H1 (cell line): Measurements from ENCODE around the gene MARS1. TPM values are rescaled to one million over a fixed set of nuclear protein-coding genes. Genes with fewer than 3 reads are reported as not detected.

Experiments used
- BRCA1 ChIP-seq: IDR thresholded peaks from 2 replicates; pipeline ENCODE4 v1.6.1; 2012; ENCODE audit warnings: low read depth, low read length, improper control_type of control experiment
- CBX8 ChIP-seq: fragments of 300-800, 300-1000 bp; sonication (generic); IDR thresholded peaks from 2 replicates; pipeline ENCODE4 v1.7.1; 2016; ENCODE audit warnings: low read depth, low read length, borderline replicate concordance
- CHD7 ChIP-seq: fragments of 300-600 bp; sonication (generic); IDR thresholded peaks from 2 replicates; pipeline ENCODE4 v1.7.1; 2012; ENCODE audit warnings: low read length, moderate library complexity, mild to moderate bottlenecking, inconsistent platforms; ENCODE audit not compliant: insufficient replicate concordance
- EGR1 ChIP-seq: IDR thresholded peaks from 2 replicates; pipeline ENCODE4 v1.6.1; 2011; ENCODE audit warnings: low read depth, low read length, borderline replicate concordance
- MAFK ChIP-seq: IDR thresholded peaks from 2 replicates; pipeline ENCODE4 v1.6.1; 2012; ENCODE audit warnings: low read depth, mild to moderate bottlenecking, improper control_type of control experiment, low read length
- MAX ChIP-seq: IDR thresholded peaks from 2 replicates; pipeline ENCODE4 v1.6.1; 2012; ENCODE audit warnings: inconsistent platforms
- PHF8 ChIP-seq: fragments of 200-600 bp; sonication (generic); conservative IDR thresholded peaks from 2 replicates; pipeline ENCODE4 v1.7.1; 2012; ENCODE audit warnings: low read depth, mild to moderate bottlenecking, inconsistent platforms, low read length, moderate library complexity
- RNF2 ChIP-seq: fragments of 200-900, 300-1000 bp; sonication (generic); IDR thresholded peaks from 2 replicates; pipeline ENCODE4 v1.7.1; 2016; ENCODE audit warnings: borderline replicate concordance, low read depth, mild to moderate bottlenecking, antibody characterized with exemption, low read length; ENCODE audit not compliant: poor library complexity, severe bottlenecking; ENCODE audit errors: missing control alignments
- SIN3A ChIP-seq, 2 experiments: IDR thresholded peaks in 1 of 2; conservative IDR thresholded peaks in 1 of 2; 2 replicates each; pipeline ENCODE4 v1.6.1; 2011 to 2012; ENCODE audit warnings: low read length in 2 of 2, improper control_type of control experiment in 1 of 2, low read depth in 1 of 2, mild to moderate bottlenecking in 1 of 2
- TCF12 ChIP-seq: IDR thresholded peaks from 2 replicates; pipeline ENCODE4 v1.6.1; 2011; ENCODE audit warnings: low read depth, mild to moderate bottlenecking, low read length
- ZNF274 ChIP-seq: IDR thresholded peaks from 2 replicates; pipeline ENCODE4 v1.7.0; 2012; ENCODE audit warnings: low read length, borderline replicate concordance; ENCODE audit errors: extremely low read depth
- polyA plus RNA-seq, 7 experiments: library from polyadenylated mRNA; depleted of rRNA in 3 of 7; stranded (reverse) in 5 of 7; unstranded in 2 of 7; fragments of >200 nt in 5 of 7; fragments of 200-250 nt in 2 of 7; gene quantifications; 1 replicate in 5 of 7; 2 replicates in 1 of 7; 4 replicates in 1 of 7; pipeline versions ENCODE4 v1.2.1 to v1.2.3, GENCODE V29; 2011 to 2013; ENCODE audit warnings: missing spikeins in 2 of 7, mixed read lengths in 2 of 7
- total RNA-seq: library from RNA; stranded (reverse); fragmentation: NEBNext Ultra II Directional; extraction: Animal tissue kit (Norgen Biotek cat#: 25700); gene quantifications from 2 replicates; pipeline ENCODE4 v1.2.1, GENCODE V29; 2021

Gene MARS1
- total and polyA plus RNA-seq, 2 of the 8 experiments (the other 6 are each of a cell fraction or from before 2014, with no cell fraction given), result 194 to 407 TPM

GRCh38 chr12:57461917-57462250 lies 26.0 kb upstream of the MARS1 start (continued):
- TF ChIP-seq CHD7, result no peak
- TF ChIP-seq EGR1, result peak; percentile 11; the same call in 1 of the 2 replicates
- TF ChIP-seq RNF2, result no peak
- no peak for TF ChIP-seq CBX8
- TF ChIP-seq ZNF274, result no peak
- 0 out of 4 replicates have a peak, but pooled peaks of 1 of the 2 experiments have one; percentile 15 for TF ChIP-seq SIN3A (conservative IDR thresholded peaks at IDR 0.05 in 1 of 2, IDR thresholded peaks at IDR 0.05 in 1 of 2; ENCODE audit: low read depth in 1 of 2, low read length in 2 of 2)
- no peak for TF ChIP-seq PHF8
- TF ChIP-seq MAFK, result no peak
- no peak for TF ChIP-seq MAX
- TF ChIP-seq BRCA1, result no peak
- no peak for TF ChIP-seq TCF12
